Mucosa of rectum (tissue), 2 donors: Measurements from ENCODE around the gene RASA3.
A peak's percentile ranks its signal among the peaks of the same experiment; 100 is the strongest.
"Not testable (repeated sequence)": the region's sequence is repeated elsewhere in the genome, so short reads cannot be mapped to it uniquely, and the experiment has no call there.

ENCODE experiments used
- H3K27ac ChIP-seq, 2 donors: one replicate each; pipeline ENCODE4 v1.7.0; 2013; ENCODE audit warnings: inconsistent platforms in 2 of 2, low read depth in 2 of 2, low read length in 2 of 2
- H3K27me3 ChIP-seq, 2 donors: one replicate each; pipeline ENCODE4 v1.7.0; 2013; ENCODE audit warnings: low read length in 2 of 2; ENCODE audit not compliant: control insufficient read depth in 2 of 2, insufficient read depth in 2 of 2
- H3K36me3 ChIP-seq, 2 donors: one replicate each; pipeline ENCODE4 v1.7.0; 2013; ENCODE audit warnings: low read length in 2 of 2; ENCODE audit not compliant: control insufficient read depth in 2 of 2, insufficient read depth in 2 of 2
- H3K4me1 ChIP-seq, 2 donors: one replicate each; pipeline ENCODE4 v1.7.0; 2013; ENCODE audit warnings: low read length in 2 of 2, mild to moderate bottlenecking in 1 of 2; ENCODE audit not compliant: control insufficient read depth in 2 of 2, insufficient read depth in 2 of 2
- H3K4me3 ChIP-seq, 2 donors: one replicate each; pipeline ENCODE4 v1.7.0; 2013; ENCODE audit warnings: low read length in 2 of 2
- H3K9ac ChIP-seq, 2 donors: one replicate each; pipeline ENCODE4 v1.7.0; 2013; ENCODE audit warnings: low read length in 2 of 2, low read depth in 1 of 2, mild to moderate bottlenecking in 1 of 2
- H3K9me3 ChIP-seq, 2 donors: one replicate each; pipeline ENCODE4 v1.7.0; 2013; ENCODE audit warnings: low read length in 2 of 2; ENCODE audit not compliant: control insufficient read depth in 2 of 2
- donor health status: healthy.
- donor health status: Normal muscosa, but diverticular disease.

RASA3 gene

GRCh38 chr13:114148886-114149285 lies 16.5 kb upstream of the RASA3 start:
- H3K9me3 ChIP-seq, H3K4me3 ChIP-seq, H3K36me3 ChIP-seq, H3K27me3 ChIP-seq, H3K9ac ChIP-seq: not testable (repeated sequence)
- Histone ChIP-seq H3K27ac (peak overlapping the region in 1 of 2 donors; percentile 48), H3K4me1 (peaks cover 18 to 20% of the 10 kb centered on the region in 2 donors)

- Histone ChIP-seq H3K27ac (peak overlapping the region in 1 of 2 donors; percentile 48), H3K36me3 (no peaks in the 10 kb centered on the region), H3K27me3 (no peaks in the 10 kb centered on the region), H3K9ac (no peak overlapping the region), H3K4me3 (no peak overlapping the region), H3K4me1 (peaks cover 18 to 22% of the 10 kb centered on the region in 2 donors), H3K9me3 (no peaks in the 10 kb centered on the region)
These were observed 16.1 kb upstream of the RASA3 start for GRCh38 chr13:114148521-114148855.

- peaks cover 21 to 26% of the 10 kb centered on the region in 2 donors for H3K4me1 ChIP-seq
These were observed 15.5 kb upstream of the RASA3 start for GRCh38 chr13:114147803-114148520.

GRCh38 chr13:114146629-114147028 lies 14.2 kb upstream of the RASA3 start:
- Histone ChIP-seq H3K27ac (no peak overlapping the region), H3K4me1 (peaks cover 27 to 31% of the 10 kb centered on the region in 2 donors), H3K36me3 (no peaks in the 10 kb centered on the region), H3K27me3 (no peaks in the 10 kb centered on the region), H3K9me3 (no peaks in the 10 kb centered on the region), H3K9ac (no peak overlapping the region), H3K4me3 (no peak overlapping the region)

More at GRCh38 chr13:114147803-114148520, 15.5 kb upstream of the RASA3 start:
- Histone ChIP-seq H3K36me3 (no peaks in the 10 kb centered on the region), H3K27ac (peak overlapping the region in 1 of 2 donors; percentile 48), H3K9ac (no peak overlapping the region), H3K27me3 (no peaks in the 10 kb centered on the region), H3K9me3 (no peaks in the 10 kb centered on the region), H3K4me3 (no peak overlapping the region)

- Histone ChIP-seq H3K9me3 (no peaks in the 10 kb centered on the region), H3K4me1 (peaks cover 23 to 29% of the 10 kb centered on the region in 2 donors), H3K4me3 (no peak overlapping the region), H3K27me3 (no peaks in the 10 kb centered on the region), H3K36me3 (no peaks in the 10 kb centered on the region), H3K9ac (no peak overlapping the region), H3K27ac (no peak overlapping the region)
These were observed 13.8 kb upstream of the RASA3 start for GRCh38 chr13:114146173-114146572.

- Histone ChIP-seq H3K36me3 (no peaks in the 10 kb centered on the region), H3K9me3 (no peaks in the 10 kb centered on the region), H3K9ac (no peak overlapping the region), H3K27ac (no peak overlapping the region), H3K4me1 (peaks cover 20 to 31% of the 10 kb centered on the region in 2 donors), H3K27me3 (no peaks in the 10 kb centered on the region), H3K4me3 (no peak overlapping the region)
These were observed 13.3 kb upstream of the RASA3 start for GRCh38 chr13:114145722-114146121.

GRCh38 chr13:114145256-114145655 lies 12.8 kb upstream of the RASA3 start:
- no peaks in the 10 kb centered on the region for H3K9me3 ChIP-seq
- H3K27ac ChIP-seq, result no peak overlapping the region
- no peak overlapping the region for H3K9ac ChIP-seq
- H3K4me1 ChIP-seq, result peaks cover 20 to 36% of the 10 kb centered on the region in 2 donors
- H3K27me3 ChIP-seq, result no peaks in the 10 kb centered on the region
- H3K36me3 ChIP-seq, result no peaks in the 10 kb centered on the region
- no peak overlapping the region for H3K4me3 ChIP-seq

GRCh38 chr13:114144606-114145244 lies 12.3 kb upstream of the RASA3 start:
- no peak overlapping the region for H3K4me3 ChIP-seq
- H3K27me3 ChIP-seq, result no peaks in the 10 kb centered on the region
- H3K27ac ChIP-seq, result no peak overlapping the region
- H3K36me3 ChIP-seq, result no peaks in the 10 kb centered on the region
- peaks cover 20 to 40% of the 10 kb centered on the region in 2 donors for H3K4me1 ChIP-seq
- H3K9ac ChIP-seq, result no peak overlapping the region
- no peaks in the 10 kb centered on the region for H3K9me3 ChIP-seq

GRCh38 chr13:114143806-114144605 lies 11.6 kb upstream of the RASA3 start:
- H3K4me3 ChIP-seq, result no peak overlapping the region
- H3K36me3 ChIP-seq, result no peaks in the 10 kb centered on the region
- no peaks in the 10 kb centered on the region for H3K27me3 ChIP-seq
- H3K9me3 ChIP-seq, result no peaks in the 10 kb centered on the region
- H3K27ac ChIP-seq, result peak overlapping the region; percentile 63 to 84
- H3K4me1 ChIP-seq, result peaks cover 20 to 40% of the 10 kb centered on the region in 2 donors
- peak overlapping the region in 1 of 2 donors; percentile 14 for H3K9ac ChIP-seq
